ENCODE measurements around the gene ZNF546.

DNA sequence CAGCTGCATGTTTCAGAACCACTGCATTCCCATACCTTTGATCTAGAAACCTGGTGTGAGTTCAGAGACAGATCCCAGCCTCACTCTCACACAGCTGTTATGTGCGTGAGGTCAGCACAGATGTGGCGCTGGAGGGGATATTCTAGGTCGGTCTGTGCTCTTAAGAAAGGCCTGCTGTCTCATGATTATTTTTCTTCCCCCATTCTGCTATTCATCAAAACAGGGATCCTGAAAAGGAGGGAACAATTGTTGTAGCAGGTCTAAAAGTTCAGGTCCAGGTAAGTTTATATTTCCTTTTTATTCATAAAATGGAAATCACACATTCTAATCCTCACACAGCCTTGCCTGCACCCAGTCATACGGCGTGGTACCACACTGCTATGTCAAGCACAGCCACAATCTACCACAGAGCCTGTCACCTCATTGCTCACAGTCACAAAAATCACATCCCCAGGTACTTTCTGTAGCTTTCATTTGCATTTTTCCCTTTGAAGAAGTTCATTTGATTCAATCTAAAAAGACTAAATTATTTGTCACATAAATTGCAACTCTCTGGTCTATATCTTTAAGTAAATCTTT lies 867 bp downstream of the ZNF546 start:
- TF ChIP-seq, protein P1, sequence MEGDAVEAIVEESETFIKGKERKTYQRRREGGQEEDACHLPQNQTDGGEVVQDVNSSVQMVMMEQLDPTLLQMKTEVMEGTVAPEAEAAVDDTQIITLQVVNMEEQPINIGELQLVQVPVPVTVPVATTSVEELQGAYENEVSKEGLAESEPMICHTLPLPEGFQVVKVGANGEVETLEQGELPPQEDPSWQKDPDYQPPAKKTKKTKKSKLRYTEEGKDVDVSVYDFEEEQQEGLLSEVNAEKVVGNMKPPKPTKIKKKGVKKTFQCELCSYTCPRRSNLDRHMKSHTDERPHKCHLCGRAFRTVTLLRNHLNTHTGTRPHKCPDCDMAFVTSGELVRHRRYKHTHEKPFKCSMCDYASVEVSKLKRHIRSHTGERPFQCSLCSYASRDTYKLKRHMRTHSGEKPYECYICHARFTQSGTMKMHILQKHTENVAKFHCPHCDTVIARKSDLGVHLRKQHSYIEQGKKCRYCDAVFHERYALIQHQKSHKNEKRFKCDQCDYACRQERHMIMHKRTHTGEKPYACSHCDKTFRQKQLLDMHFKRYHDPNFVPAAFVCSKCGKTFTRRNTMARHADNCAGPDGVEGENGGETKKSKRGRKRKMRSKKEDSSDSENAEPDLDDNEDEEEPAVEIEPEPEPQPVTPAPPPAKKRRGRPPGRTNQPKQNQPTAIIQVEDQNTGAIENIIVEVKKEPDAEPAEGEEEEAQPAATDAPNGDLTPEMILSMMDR (IDR thresholded peaks at IDR 0.05; ENCODE audit: borderline replicate concordance, extremely low read depth, low read length, poor library complexity, severe bottlenecking): no peak
- TF ChIP-seq EZH2 (IDR thresholded peaks at IDR 0.05; ENCODE audit: borderline replicate concordance, low read depth, low read length, severe bottlenecking): no peak
